ENCODE data around the gene DAZAP1. TPM values are rescaled to one million over a fixed set of nuclear protein-coding genes. Genes with fewer than 3 reads are reported as not detected.

DAZAP1 gene
- total RNA-seq, 5 donors from 2014 or later (not counting 1 experiment from before 2014, with no cell fraction given) = 153 to 170 (median 161) TPM

GRCh38 chr19:1457892-1458291 lies 50.5 kb downstream of the DAZAP1 start:
- no peak overlapping the region for H3K4me3 ChIP-seq (ENCODE audit: control insufficient read depth in 1 of 2, extremely low read depth in 1 of 2, low read length in 1 of 2)
- H3K27me3 ChIP-seq (replicated peaks in 1 of 2; ENCODE audit: control insufficient read depth in 2 of 2, extremely low read depth in 1 of 2, insufficient read depth in 2 of 2, low read length in 1 of 2) = peaks cover 2 to 58% of the 10 kb centered on the region in 2 experiments
- H3K9me3 Mint-ChIP-seq = no peaks in the 10 kb centered on the region
- H3K4me3 Mint-ChIP-seq = no peak overlapping the region
- peaks cover 4 to 28% of the 10 kb centered on the region in 2 experiments for H3K4me1 ChIP-seq (ENCODE audit: control insufficient read depth in 1 of 2, extremely low read depth in 1 of 2, insufficient read depth in 2 of 2, low read length in 2 of 2)
- peaks cover 0 to 3% of the 10 kb centered on the region in 2 donors for H3K36me3 ChIP-seq (ENCODE audit: control insufficient read depth in 2 of 2, extremely low read depth in 1 of 2, insufficient read depth in 1 of 2, low read length in 1 of 2)
- WGBS (ENCODE audit: insufficient coverage) = 83% methylated on average over 16 of the region's 16 CpGs
- ChIA-PET POLR2A (no interaction called here), CTCF (no interaction called here)
- H3K27ac Mint-ChIP-seq = no peak overlapping the region
- H3K27me3 Mint-ChIP-seq = peaks cover 12 to 41% of the 10 kb centered on the region in 2 donors
- ATAC-seq (replicated peaks in 1 of 4) = no peak
- no peak for DNase-seq
- H3K27ac ChIP-seq (ENCODE audit: low read length) = no peak overlapping the region
- no peaks in the 10 kb centered on the region for H3K9me3 ChIP-seq
- peaks cover 7 to 16% (median 10%) of the 10 kb centered on the region in 3 donors for H3K4me1 Mint-ChIP-seq
- H3K36me3 Mint-ChIP-seq = peaks cover 3% of the 10 kb centered on the region

GRCh38 chr19:1459479-1459878 lies 52.1 kb downstream of the DAZAP1 start:
- no peak overlapping the region for H3K4me3 ChIP-seq (ENCODE audit: control insufficient read depth in 1 of 2, extremely low read depth in 1 of 2, low read length in 1 of 2)
- no peak overlapping the region for H3K27ac ChIP-seq (ENCODE audit: low read length)
- peaks cover 0 to 3% of the 10 kb centered on the region in 2 donors for H3K36me3 ChIP-seq (ENCODE audit: control insufficient read depth in 2 of 2, extremely low read depth in 1 of 2, insufficient read depth in 1 of 2, low read length in 1 of 2)
- H3K4me1 ChIP-seq (ENCODE audit: control insufficient read depth in 1 of 2, extremely low read depth in 1 of 2, insufficient read depth in 2 of 2, low read length in 2 of 2) = peaks cover 4 to 23% of the 10 kb centered on the region in 2 experiments
- no peak for DNase-seq
- Mint-ChIP-seq H3K4me3 (no peak overlapping the region), H3K27ac (no peak overlapping the region), H3K36me3 (peaks cover 3% of the 10 kb centered on the region), H3K9me3 (no peaks in the 10 kb centered on the region), H3K4me1 (peaks cover 7 to 11% (median 8%) of the 10 kb centered on the region in 3 donors), H3K27me3 (peaks cover 6 to 36% of the 10 kb centered on the region in 2 donors)
- no peaks in the 10 kb centered on the region for H3K9me3 ChIP-seq
- H3K27me3 ChIP-seq (replicated peaks in 1 of 2; ENCODE audit: control insufficient read depth in 2 of 2, extremely low read depth in 1 of 2, insufficient read depth in 2 of 2, low read length in 1 of 2) = peaks cover 0 to 49% of the 10 kb centered on the region in 2 experiments
- no peak for ATAC-seq (replicated peaks in 1 of 4)
- ChIA-PET POLR2A (no interaction called here), CTCF (no interaction called here)
- 83% methylated on average over 1 of the region's 9 CpGs for WGBS (ENCODE audit: insufficient coverage)

GRCh38 chr19:1460033-1460995 lies 52.9 kb downstream of the DAZAP1 start:
- WGBS (ENCODE audit: insufficient coverage) = 92% methylated on average over 17 of the region's 36 CpGs
- H3K4me3 Mint-ChIP-seq = no peak overlapping the region
- peaks cover 6 to 32% of the 10 kb centered on the region in 2 donors for H3K27me3 Mint-ChIP-seq
- ChIA-PET POLR2A (no interaction called here), CTCF (no interaction called here)
- ATAC-seq (replicated peaks in 1 of 4) = no peak
- DNase-seq = no peak
- Histone ChIP-seq H3K9me3 (no peaks in the 10 kb centered on the region), H3K27me3 (replicated peaks in 1 of 2; ENCODE audit: control insufficient read depth in 2 of 2, extremely low read depth in 1 of 2, insufficient read depth in 2 of 2, low read length in 1 of 2) (peaks cover 0 to 49% of the 10 kb centered on the region in 2 experiments), H3K4me3 (ENCODE audit: control insufficient read depth in 1 of 2, extremely low read depth in 1 of 2, low read length in 1 of 2) (no peak overlapping the region), H3K36me3 (ENCODE audit: control insufficient read depth in 2 of 2, extremely low read depth in 1 of 2, insufficient read depth in 1 of 2, low read length in 1 of 2) (peaks cover 0 to 3% of the 10 kb centered on the region in 2 donors), H3K27ac (ENCODE audit: low read length) (no peak overlapping the region), H3K4me1 (ENCODE audit: control insufficient read depth in 1 of 2, extremely low read depth in 1 of 2, insufficient read depth in 2 of 2, low read length in 2 of 2) (peaks cover 0 to 15% of the 10 kb centered on the region in 2 experiments)
- no peak overlapping the region for H3K27ac Mint-ChIP-seq
- no peaks in the 10 kb centered on the region for H3K9me3 Mint-ChIP-seq
- H3K36me3 Mint-ChIP-seq = peaks cover 3% of the 10 kb centered on the region
- H3K4me1 Mint-ChIP-seq = peaks cover 5 to 6% (median 5%) of the 10 kb centered on the region in 3 donors

GRCh38 chr19:1461862-1462261 lies 54.5 kb downstream of the DAZAP1 start:
- Histone ChIP-seq H3K4me3 (ENCODE audit: control insufficient read depth in 1 of 2, extremely low read depth in 1 of 2, low read length in 1 of 2) (no peak overlapping the region), H3K36me3 (ENCODE audit: control insufficient read depth in 2 of 2, extremely low read depth in 1 of 2, insufficient read depth in 1 of 2, low read length in 1 of 2) (peaks cover 0 to 3% of the 10 kb centered on the region in 2 donors), H3K27ac (ENCODE audit: low read length) (no peak overlapping the region), H3K9me3 (no peaks in the 10 kb centered on the region), H3K27me3 (replicated peaks in 1 of 2; ENCODE audit: control insufficient read depth in 2 of 2, extremely low read depth in 1 of 2, insufficient read depth in 2 of 2, low read length in 1 of 2) (peaks cover 0 to 49% of the 10 kb centered on the region in 2 experiments), H3K4me1 (ENCODE audit: control insufficient read depth in 1 of 2, extremely low read depth in 1 of 2, insufficient read depth in 2 of 2, low read length in 2 of 2) (peaks cover under 1 to 14% of the 10 kb centered on the region in 2 experiments)
- Mint-ChIP-seq H3K4me1 (peaks cover 0 to 1% (median 0%) of the 10 kb centered on the region in 3 donors), H3K9me3 (no peaks in the 10 kb centered on the region), H3K4me3 (no peak overlapping the region), H3K36me3 (peaks cover 3% of the 10 kb centered on the region), H3K27ac (no peak overlapping the region), H3K27me3 (peaks cover 0 to 28% of the 10 kb centered on the region in 2 donors)
- CTCF ChIA-PET = no interaction called here
- WGBS (ENCODE audit: insufficient coverage) = 91% methylated on average over 23 of the region's 24 CpGs
- no peak for DNase-seq
- no peak for ATAC-seq (replicated peaks in 1 of 4)
- POLR2A ChIA-PET = interaction anchor here in 1 of 2 donors (0.6 kb wide), 1 partner anchor 14 kb away, joined by 8 read pairs; no protein-coding TSS in a partner anchor

- no peak overlapping the region for H3K4me3 Mint-ChIP-seq
- ChIA-PET POLR2A (no interaction called here), CTCF (no interaction called here)
- 42% methylated on average over 74 of the region's 83 CpGs for WGBS (ENCODE audit: insufficient coverage)
- H3K27me3 Mint-ChIP-seq = peaks cover 0 to 14% of the 10 kb centered on the region in 2 donors
- H3K36me3 ChIP-seq (ENCODE audit: control insufficient read depth in 2 of 2, extremely low read depth in 1 of 2, insufficient read depth in 1 of 2, low read length in 1 of 2) = peaks cover 0 to 3% of the 10 kb centered on the region in 2 donors
- ATAC-seq (replicated peaks in 1 of 4) (peak in 2 of 4 experiments; percentile 22 to 25), DNase-seq (peak in 4 of 35 experiments; percentile 18 to 56 (median 35))
- no peak overlapping the region for H3K27ac ChIP-seq (ENCODE audit: low read length)
- no peak overlapping the region for H3K4me3 ChIP-seq (ENCODE audit: control insufficient read depth in 1 of 2, extremely low read depth in 1 of 2, low read length in 1 of 2)
- no peaks in the 10 kb centered on the region for H3K9me3 Mint-ChIP-seq
- H3K4me1 ChIP-seq (ENCODE audit: control insufficient read depth in 1 of 2, extremely low read depth in 1 of 2, insufficient read depth in 2 of 2, low read length in 2 of 2) = peaks cover 6 to 41% of the 10 kb centered on the region in 2 experiments
- peaks cover 0 to 49% of the 10 kb centered on the region in 2 experiments for H3K27me3 ChIP-seq (replicated peaks in 1 of 2; ENCODE audit: control insufficient read depth in 2 of 2, extremely low read depth in 1 of 2, insufficient read depth in 2 of 2, low read length in 1 of 2)
- H3K27ac Mint-ChIP-seq = no peak overlapping the region
- no peaks in the 10 kb centered on the region for H3K36me3 Mint-ChIP-seq
- H3K9me3 ChIP-seq = no peaks in the 10 kb centered on the region
- H3K4me1 Mint-ChIP-seq = peaks cover 0 to 7% (median 1%) of the 10 kb centered on the region in 3 donors
These were observed 58.0 kb downstream of the DAZAP1 start for GRCh38 chr19:1465191-1466016.

GRCh38 chr19:1466018-1466460 lies 58.7 kb downstream of the DAZAP1 start:
- Mint-ChIP-seq H3K27ac (no peak overlapping the region), H3K36me3 (no peaks in the 10 kb centered on the region), H3K4me1 (peaks cover 0 to 7% (median 1%) of the 10 kb centered on the region in 3 donors), H3K4me3 (no peak overlapping the region), H3K9me3 (no peaks in the 10 kb centered on the region), H3K27me3 (peaks cover 0 to 14% of the 10 kb centered on the region in 2 donors)
- Histone ChIP-seq H3K27ac (ENCODE audit: low read length) (no peak overlapping the region), H3K4me3 (ENCODE audit: control insufficient read depth in 1 of 2, extremely low read depth in 1 of 2, low read length in 1 of 2) (no peak overlapping the region), H3K9me3 (no peaks in the 10 kb centered on the region), H3K4me1 (ENCODE audit: control insufficient read depth in 1 of 2, extremely low read depth in 1 of 2, insufficient read depth in 2 of 2, low read length in 2 of 2) (peaks cover 10 to 47% of the 10 kb centered on the region in 2 experiments), H3K27me3 (replicated peaks in 1 of 2; ENCODE audit: control insufficient read depth in 2 of 2, extremely low read depth in 1 of 2, insufficient read depth in 2 of 2, low read length in 1 of 2) (peaks cover 0 to 55% of the 10 kb centered on the region in 2 experiments), H3K36me3 (ENCODE audit: control insufficient read depth in 2 of 2, extremely low read depth in 1 of 2, insufficient read depth in 1 of 2, low read length in 1 of 2) (no peaks in the 10 kb centered on the region)
- ChIA-PET CTCF (no interaction called here), POLR2A (no interaction called here)
- DNase-seq = no peak
- 64% methylated on average over 41 of the region's 41 CpGs for WGBS (ENCODE audit: insufficient coverage)
- ATAC-seq (replicated peaks in 1 of 4) = no peak

Data from T-cell (primary cell).